T-helper 2 cell (primary cell): ENCODE measurements around the gene TMEM186.
"Not testable (repeated sequence)": the region's sequence is repeated elsewhere in the genome, so short reads cannot be mapped to it uniquely, and the experiment has no call there.

Experiments used
- DNase-seq, 5 experiments: peaks; one replicate each; pipeline versions ENCODE4 v3.0.0 to v3.0.0-alpha.2; 2012 to 2022
- total RNA-seq, 2 donors: gene quantifications; one replicate each; lab custom pipeline; 2026; lab: John Stamatoyannopoulos, UW

Gene TMEM186
- 1.6 to 3.3 reads per million in 2 donors for total RNA-seq

GRCh38 chr16:8797364-8798173 is at the start of gene TMEM186, which contains the start of gene PMM2:
Gene TMEM186, minus strand, starts transcription at chr16:8797639. Its CDS starts 25 bp downstream, at chr16:8797614.
Gene PMM2, plus strand, starts transcription at chr16:8797839. Its CDS starts 44 bp downstream, at chr16:8797883.
- peak; percentile 87 to 98 (median 93) for DNase-seq

- DNase-seq, result no peak
Observed at GRCh38 chr16:8847145-8847544, 49.7 kb upstream of the TMEM186 start.

- DNase-seq, result no peak
Observed at GRCh38 chr16:8846401-8846932, 49.0 kb upstream of the TMEM186 start.

- DNase-seq, result no peak
Observed at GRCh38 chr16:8845699-8846298, 48.4 kb upstream of the TMEM186 start.

- not testable (repeated sequence) for DNase-seq
Observed at GRCh38 chr16:8843296-8843695, 45.9 kb upstream of the TMEM186 start.

- DNase-seq, result not testable (repeated sequence)
Observed at GRCh38 chr16:8842016-8842415, 44.6 kb upstream of the TMEM186 start.

GRCh38 chr16:8837594-8837993 is 40.2 kb upstream of the TMEM186 start:
- not testable (repeated sequence) for DNase-seq

- DNase-seq, result not testable (repeated sequence)
Observed at GRCh38 chr16:8836797-8837196, 39.4 kb upstream of the TMEM186 start.

- no peak for DNase-seq
Observed at GRCh38 chr16:8832717-8833105, 35.3 kb upstream of the TMEM186 start.

- no peak for DNase-seq
Observed at GRCh38 chr16:8831871-8832716, 34.7 kb upstream of the TMEM186 start.

GRCh38 chr16:8831450-8831849 is 34.0 kb upstream of the TMEM186 start:
- no peak for DNase-seq

- no peak for DNase-seq
Observed at GRCh38 chr16:8828541-8829165, 31.2 kb upstream of the TMEM186 start.

- DNase-seq, result no peak
Observed at GRCh38 chr16:8826278-8826879, 28.9 kb upstream of the TMEM186 start.

- no peak for DNase-seq
Observed at GRCh38 chr16:8822403-8822802, 25.0 kb upstream of the TMEM186 start.

- no peak for DNase-seq
Observed at GRCh38 chr16:8819411-8820034, 22.1 kb upstream of the TMEM186 start.

GRCh38 chr16:8818504-8819270 is 21.2 kb upstream of the TMEM186 start:
- DNase-seq, result no peak

GRCh38 chr16:8816967-8817655 is 19.7 kb upstream of the TMEM186 start:
- DNase-seq, result peak in 1 of 5 experiments; percentile 87

- no peak for DNase-seq
Observed at GRCh38 chr16:8814095-8814806, 16.8 kb upstream of the TMEM186 start.

GRCh38 chr16:8812162-8812843 is 14.9 kb upstream of the TMEM186 start:
- peak in 1 of 5 experiments; percentile 39 for DNase-seq
